Ishikawa (cell line): ENCODE results near the gene RAPGEF2.

Source experiments
- EP300 ChIP-seq: IDR thresholded peaks from 2 replicates; pipeline ENCODE4 v1.6.1; 2012; ENCODE audit warnings: borderline replicate concordance
- MAX ChIP-seq: IDR thresholded peaks from 2 replicates; pipeline ENCODE4 v1.6.1; 2012
- REST ChIP-seq: IDR thresholded peaks from 2 replicates; pipeline ENCODE4 v1.6.1; 2012; ENCODE audit warnings: low read depth, mild to moderate bottlenecking
- TAF1 ChIP-seq: IDR thresholded peaks from 2 replicates; pipeline ENCODE4 v1.6.1; 2012; ENCODE audit warnings: low read depth, mild to moderate bottlenecking
- TEAD4 ChIP-seq: IDR thresholded peaks from 2 replicates; pipeline ENCODE4 v1.6.1; 2012

- TF ChIP-seq TEAD4 (no peak), TAF1 (no peak), REST (no peak), EP300 (no peak), MAX (no peak)
These were observed 82.7 kb downstream of the RAPGEF2 start for GRCh38 chr4:159185591-159186023.
